ENCODE measurements around the gene LRIT2.

The LRIT2 gene

DNA sequence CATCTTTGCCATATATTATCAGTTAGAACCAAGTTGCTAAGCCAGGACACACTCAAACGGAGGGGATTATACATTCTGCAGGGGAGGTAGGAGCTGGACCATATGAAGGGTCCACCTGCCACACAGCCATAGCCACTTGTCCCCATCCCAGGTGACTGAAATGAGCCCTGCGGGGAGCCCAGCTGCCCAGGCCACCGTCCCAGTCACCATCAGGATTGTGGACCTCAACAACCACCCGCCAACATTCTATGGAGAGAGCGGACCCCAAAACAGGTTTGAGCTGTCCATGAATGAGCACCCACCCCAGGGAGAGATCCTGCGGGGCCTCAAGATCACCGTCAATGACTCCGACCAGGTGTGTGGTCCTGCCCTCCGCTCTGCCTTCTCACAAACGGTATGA lies 17.3 kb downstream of the LRIT2 start:
- DNase-seq (ENCODE audit: low read depth in 2 of 2, low spot score in 1 of 2) = no peak

DNA sequence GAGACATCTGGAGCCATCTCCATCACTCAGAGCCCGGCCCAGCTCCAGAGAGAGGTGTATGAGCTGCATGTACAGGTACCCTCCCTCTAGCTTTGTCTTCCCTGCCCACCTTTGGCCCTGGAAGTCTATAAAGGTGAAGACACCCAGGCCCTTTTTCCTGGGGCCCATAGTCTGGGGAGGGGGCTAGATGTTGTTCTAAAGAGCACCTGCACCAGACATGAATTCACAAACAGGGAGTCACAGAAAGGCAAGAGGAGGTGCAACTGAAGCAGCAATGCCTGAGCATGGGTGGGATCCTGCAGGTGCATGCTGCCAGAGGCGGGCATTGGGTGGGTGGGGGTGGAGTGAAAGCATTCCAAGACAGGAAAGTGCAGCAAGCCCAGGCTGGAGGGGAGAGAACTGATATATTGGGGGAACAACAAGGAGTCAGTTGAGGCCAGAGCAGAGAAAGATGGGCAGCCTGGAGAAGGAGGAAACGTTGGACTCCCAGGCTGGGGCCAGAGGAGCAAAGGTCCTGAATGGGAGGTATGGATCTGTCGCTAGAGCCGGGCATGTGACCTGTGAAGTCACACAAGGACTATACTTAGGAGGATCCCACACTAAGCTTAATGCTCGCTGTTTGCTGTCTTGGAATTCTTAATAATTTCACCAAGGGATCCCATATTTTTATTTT lies 19.4 kb downstream of the LRIT2 start:
- no peak for DNase-seq (ENCODE audit: low read depth in 2 of 2, low spot score in 1 of 2)

DNA sequence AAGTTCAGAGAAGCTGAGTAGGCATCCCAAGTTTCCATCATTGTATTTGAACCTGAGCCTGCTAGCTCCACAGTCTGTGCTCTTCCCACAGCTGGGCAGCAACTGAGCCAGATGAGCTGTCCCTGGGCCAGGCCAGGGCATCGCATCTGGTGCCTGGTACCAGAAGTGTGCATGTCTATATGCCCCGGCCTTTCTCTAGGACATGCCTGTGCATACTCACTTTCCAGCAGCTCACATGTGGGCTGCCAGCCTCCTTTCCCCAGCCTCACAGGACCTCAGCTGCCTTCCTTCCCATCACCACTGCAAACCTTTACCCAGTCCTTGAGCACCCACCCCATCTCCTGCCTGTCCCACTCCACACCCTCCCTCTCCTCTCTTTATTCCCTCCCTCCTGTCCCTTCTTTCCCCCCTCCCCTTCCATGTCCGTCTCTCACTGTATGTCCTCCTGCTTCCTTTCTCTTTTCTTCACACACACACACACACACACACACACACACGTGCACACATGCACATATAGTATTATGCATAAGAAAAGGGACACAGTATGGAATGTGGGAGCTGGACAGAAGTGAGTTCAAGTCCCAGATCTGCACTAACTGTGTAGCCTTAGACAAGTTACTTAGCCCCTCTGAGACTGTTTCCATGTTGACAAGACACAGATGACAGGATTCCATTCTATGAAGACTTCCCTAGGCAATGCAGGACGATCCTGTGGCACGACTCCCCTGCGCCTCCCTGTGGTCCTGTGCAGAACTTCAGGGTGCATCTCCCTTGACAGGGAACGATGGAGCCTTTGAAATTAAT lies 20.1 kb downstream of the LRIT2 start:
- DNase-seq (ENCODE audit: low read depth in 2 of 2, low spot score in 1 of 2) = peak; percentile 30 to 32

DNA sequence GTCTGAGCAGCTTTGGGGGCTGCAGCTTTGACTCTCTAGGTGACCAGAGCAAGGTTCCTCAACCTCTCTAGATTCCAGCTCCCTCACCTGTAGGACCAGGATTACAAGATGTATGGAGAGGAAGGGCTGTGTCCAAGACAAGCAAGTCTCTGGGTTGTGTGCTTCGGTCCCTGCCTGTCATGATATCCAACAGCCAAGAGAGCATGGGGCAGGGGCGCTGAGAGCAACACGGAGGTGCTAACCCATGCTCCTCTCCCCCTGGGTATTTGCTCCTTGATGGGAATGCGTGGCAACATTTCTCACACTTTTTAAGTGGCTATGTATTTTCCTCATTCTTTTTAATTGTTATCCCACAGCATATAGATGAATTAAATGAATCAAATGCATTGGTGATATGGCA lies 20.7 kb downstream of the LRIT2 start:
- DNase-seq (ENCODE audit: low read depth in 2 of 2, low spot score in 1 of 2) = no peak

DNA sequence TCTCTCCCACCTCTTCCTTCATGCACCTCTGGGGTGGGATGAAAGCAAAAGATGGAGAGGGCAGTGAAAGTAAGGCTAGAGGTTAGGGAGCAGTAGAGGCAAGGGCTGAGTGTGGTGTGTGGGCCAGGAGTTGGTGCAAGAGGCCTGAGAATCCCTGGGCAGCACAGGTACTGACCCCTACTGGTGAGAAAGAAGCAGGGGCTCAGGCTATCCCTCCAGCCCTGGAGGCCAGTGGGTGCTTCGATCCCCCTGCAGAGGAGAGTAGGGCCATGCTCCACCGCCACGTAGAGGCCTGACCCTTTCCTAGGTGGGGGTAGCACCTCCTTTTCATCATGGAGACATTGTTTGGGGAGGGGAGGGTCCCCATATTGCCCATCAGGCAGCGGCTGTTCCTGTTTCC lies 21.2 kb downstream of the LRIT2 start:
- no peak for DNase-seq (ENCODE audit: low read depth in 2 of 2, low spot score in 1 of 2)

DNA sequence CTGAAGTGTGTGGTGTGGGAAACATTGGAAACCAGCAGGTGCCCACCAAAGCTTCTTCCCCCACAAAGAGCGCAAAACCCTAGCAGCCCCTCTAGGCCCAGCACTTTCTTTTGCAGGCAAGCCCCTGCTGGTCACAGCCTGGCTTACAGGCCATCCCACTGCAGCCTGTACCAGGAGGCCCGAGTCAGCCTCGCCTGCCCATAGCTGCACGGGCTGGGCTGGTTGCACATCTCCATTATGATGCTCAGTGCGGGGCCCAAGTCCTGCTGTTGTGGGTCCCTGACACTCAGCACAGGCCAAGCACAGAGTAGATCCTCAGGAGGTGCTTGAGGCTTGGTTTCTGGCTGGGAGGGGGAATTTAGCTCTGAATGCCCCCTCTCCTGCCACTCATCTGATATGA lies 23.0 kb downstream of the LRIT2 start:
- DNase-seq (ENCODE audit: low read depth in 2 of 2, low spot score in 1 of 2) = no peak

DNA sequence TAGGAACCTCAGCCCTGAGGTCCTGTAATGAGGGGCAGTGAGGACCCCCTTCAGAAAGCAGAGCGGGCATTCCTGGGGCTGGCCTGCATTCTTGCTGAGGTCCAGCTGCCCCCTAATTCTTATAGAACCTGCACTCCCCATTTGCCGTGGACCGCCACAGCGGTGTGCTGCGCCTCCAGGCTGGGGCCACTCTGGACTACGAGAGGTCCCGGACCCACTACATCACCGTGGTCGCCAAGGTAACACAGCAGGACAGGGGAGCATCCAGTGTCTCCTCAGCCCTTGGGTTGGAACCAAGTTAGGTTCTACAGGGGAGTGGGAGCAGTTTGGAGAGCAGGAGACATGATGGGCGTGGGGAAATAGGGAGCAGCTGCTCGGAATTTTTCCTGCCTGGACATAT lies 23.7 kb downstream of the LRIT2 start:
- DNase-seq (ENCODE audit: low read depth in 2 of 2, low spot score in 1 of 2) = no peak

DNA sequence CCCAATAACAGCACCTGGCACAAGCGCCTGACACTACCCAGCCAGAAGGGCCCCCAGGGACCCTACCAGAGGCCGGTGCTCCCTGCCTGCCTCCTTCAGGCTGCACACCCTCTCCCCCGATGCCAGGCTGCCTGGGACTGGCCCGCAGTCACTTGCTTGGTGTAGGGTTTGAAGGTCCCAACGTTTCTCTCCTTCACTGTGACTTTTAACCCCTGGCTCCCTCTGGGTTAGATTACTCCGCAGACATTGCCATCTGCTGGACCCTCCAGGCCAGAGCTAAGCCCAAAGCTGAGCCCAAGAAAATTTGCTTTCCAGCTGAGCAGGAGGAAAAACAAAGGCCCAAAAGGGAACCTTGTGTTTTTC lies 24.1 kb downstream of the LRIT2 start:
- DNase-seq (ENCODE audit: low read depth in 2 of 2, low spot score in 1 of 2) = no peak

DNA sequence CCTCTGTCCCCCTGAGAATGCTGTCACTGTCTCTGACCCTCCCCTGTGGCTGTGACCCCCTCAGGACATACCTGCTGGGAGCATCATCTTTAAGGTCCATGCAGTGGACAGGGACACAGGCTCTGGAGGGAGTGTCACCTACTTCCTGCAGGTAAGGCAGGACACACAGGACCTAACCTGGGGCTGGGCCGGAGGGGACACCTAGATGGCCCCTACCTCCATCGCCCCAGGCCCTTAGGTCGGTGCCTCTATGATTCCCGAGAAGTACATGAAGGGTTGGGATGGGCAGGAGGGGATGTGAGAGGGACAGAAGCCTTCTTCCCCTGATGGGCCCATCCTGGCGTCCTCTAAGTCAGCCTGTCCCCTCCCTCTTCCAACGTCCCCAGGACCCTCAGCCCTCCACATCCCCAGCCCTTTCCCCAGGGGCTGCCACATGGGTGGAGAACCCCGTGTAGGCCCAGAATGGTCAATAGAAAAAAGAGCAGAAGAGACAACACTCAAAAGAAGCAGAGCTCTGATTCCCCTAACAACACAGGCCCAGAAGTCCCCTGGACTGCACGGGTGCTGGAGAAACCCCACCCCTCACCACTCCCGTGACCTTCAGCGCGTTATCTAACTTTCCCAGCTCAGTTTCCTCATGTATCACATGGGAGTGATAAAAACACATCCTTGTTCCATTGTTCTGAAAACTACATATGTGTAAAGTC lies 24.7 kb downstream of the LRIT2 start:
- DNase-seq (ENCODE audit: low read depth in 2 of 2, low spot score in 1 of 2) = no peak

DNA sequence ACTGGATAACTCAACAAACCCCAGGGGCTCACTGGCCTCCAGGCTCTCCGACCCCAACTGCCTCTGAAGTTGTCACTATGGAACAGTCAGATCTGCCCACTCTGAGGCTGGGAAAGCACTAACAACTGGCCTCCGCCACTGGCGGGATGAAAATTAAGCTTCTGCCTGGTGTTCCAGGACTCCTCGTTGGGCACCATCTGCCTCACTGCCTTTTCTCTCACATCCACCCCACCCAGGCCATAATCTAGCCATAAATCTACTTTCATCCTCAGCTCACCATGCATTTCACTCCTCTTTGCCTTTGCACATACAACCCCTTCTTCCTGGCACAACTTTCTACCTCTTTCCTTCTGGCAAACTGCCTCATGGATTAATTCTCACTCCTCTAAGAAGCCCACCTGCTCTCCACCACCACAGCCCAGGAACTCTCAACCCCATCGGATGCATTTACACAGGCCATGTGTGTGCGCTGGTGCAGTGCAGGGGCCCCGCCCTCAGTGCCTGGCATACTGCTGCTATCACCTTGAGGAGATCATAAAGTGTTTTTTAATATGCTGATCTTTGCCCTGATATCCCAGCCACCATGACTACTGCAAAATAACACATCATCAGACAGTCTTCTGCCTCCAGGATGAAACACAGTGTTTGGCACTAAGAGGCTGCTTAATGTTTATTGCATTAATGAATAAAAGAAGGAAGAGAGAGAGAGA lies 27.0 kb downstream of the LRIT2 start:
- DNase-seq (ENCODE audit: low read depth in 2 of 2, low spot score in 1 of 2) = no peak

DNA sequence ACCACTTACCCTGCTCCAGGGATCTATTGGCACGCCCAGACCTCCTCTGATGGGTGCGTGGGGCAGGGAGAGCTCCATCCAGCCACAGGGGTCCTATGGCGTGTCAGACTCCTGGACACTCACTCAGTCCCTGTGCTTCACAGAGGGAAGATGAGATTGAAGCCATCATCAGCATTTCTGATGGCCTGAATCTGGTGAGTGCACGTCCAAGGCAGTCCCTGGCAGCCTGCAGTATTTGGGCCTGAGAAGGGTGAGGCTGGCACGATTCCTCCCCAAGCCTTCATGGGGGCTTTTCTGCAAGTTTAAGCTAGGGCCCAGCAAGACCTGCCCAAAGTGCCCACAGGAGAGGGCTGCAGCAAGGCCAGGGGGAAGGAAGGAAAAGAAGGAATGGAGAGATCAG lies 27.7 kb downstream of the LRIT2 start:
- no peak for DNase-seq (ENCODE audit: low read depth in 2 of 2, low spot score in 1 of 2)

DNA sequence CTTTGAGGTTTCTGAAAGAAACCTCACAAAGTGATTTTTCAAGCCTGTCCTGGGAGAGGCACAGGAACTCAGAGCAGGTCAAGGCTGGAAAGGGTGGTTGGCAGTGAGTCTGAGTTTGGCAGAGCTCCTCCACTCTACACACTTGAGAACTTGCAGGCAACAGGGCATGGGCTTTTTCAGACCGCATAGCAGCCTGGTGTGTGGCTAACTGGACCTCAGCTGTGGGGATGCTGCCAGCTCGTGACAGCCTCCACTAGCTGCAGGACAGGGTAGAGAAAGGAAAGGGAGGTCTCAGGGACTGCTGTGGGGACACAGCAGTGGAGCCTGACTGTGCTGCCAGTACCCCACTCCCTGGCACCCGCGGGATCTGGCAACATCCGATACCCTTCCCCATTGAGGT lies 28.4 kb downstream of the LRIT2 start:
- no peak for DNase-seq (ENCODE audit: low read depth in 2 of 2, low spot score in 1 of 2)

DNA sequence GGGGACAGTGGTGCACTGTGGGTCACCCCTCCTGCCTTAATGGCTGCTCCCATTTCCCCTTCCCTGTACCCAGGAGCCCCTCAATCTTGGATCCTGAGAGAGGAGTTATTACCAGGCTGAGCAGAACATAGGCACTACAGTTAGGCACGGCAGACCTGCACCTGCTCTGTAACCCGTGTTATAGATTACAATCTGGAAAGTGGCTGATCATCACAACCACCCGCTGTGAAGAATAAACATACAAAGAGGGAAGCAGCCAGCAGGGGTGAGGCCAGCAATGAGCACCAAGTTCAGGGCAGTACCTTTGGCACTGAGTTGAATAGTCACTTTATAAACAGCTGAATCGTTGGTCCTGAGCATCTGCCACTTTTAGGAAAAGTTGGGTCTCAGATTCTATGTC lies 29.3 kb downstream of the LRIT2 start:
- no peak for DNase-seq (ENCODE audit: low read depth in 2 of 2, low spot score in 1 of 2)

DNA sequence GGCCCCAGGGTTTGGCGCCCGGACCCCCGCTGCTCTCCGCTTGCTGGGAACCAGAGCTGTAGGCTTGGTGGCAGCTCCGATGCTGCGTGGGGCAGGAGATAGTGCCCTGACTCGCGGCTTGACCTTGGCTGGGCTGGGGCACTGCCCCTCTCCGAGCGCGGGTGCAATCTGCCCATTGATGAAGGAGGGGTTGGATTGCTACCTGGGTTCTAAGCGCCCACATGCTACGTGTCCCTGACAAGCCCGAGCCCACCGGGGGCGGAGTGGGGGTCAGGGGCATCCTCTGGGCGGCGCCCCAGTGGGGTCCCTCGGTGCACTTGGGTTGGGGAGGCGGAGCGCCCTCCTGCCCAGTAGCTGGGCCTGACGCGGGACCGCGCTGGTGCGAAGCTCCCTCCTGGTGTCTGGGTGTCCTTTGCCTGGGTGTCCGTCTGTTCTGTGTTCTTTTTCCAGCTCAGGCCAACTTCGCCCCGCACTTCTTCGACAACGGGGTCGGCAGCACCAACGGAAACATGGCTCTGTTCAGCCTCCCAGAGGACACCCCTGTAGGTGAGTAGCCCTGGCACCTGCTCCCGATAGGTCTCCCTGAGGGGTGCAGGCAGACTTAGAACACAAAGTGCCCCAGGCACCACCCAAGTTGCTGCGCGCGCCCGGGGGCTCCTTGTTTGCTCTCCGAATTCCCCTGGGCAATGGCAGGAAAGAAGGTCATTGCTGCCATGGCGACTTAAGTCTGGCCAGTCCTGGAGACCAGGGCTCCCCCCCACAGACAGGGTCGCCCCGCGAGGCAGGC lies 30.1 kb downstream of the LRIT2 start:
- no peak for DNase-seq (ENCODE audit: low read depth in 2 of 2, low spot score in 1 of 2)

DNA sequence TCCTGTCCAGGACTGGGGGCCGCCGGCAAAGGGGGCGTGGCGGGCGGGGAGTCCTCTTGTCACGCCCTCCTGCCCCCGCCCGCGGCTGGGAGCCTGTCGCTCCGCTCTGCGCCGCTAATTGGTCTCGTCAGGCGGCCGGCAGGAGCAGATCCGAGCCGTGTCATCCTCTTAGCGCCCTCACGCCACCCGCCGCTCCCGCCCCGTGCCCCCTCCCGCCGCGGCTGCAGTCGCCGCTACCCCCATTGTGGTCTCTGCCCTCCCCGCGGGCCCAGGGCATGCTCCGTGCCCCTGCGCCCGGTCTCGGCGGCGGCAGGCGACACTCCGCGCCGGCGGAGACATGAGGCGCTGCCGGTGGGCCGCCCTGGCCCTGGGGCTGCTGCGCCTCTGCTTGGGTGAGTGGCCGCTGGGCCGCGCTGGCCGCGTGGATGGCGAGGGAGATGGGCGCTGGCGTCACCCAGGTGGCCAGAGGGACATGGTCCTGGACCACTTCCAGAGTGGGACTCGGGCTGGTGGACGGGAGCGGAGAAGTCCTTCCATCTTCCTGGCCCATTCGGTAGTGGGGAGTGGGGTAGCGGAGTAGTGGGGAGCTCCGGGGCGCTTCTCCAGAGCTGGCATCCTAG lies 30.8 kb downstream of the LRIT2 start, which contains the start of gene CDHR1:
TSS of gene CDHR1 (plus strand) at position 114 of the 620 bp plus-strand sequence. CDS start at position 338, 224 bp downstream.
- peak in 1 of 2 donors; percentile 32 for DNase-seq (ENCODE audit: low read depth in 2 of 2, low spot score in 1 of 2)

DNA sequence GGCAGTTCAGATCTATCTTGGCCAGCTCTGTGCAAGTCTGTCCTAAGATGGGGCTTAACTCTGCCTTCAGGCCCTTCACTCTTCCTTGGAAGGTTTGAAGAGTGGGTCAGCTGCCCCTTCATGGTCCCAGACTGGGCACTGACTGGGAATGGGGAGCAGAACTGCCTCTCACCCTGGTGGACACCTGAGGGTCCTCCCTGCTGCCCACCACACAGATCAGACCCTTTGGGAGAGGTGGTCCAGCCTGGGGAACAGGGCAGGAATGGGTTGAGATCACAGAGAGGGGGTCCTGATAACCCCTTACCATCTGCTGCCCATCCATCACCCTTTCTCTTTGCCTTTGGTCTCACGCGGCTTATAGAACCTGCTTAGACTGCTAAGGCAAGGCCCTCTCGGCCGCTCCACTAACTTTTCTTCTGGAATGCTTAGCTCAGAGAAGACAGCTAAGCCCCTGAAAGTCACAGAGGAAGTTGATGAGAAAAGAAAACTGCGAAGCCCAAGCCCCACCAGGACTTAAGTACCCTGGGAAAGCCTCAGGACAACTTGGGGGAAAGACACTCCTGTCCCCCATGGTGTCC lies 31.4 kb downstream of the LRIT2 start:
- no peak for DNase-seq (ENCODE audit: low read depth in 2 of 2, low spot score in 1 of 2)

DNA sequence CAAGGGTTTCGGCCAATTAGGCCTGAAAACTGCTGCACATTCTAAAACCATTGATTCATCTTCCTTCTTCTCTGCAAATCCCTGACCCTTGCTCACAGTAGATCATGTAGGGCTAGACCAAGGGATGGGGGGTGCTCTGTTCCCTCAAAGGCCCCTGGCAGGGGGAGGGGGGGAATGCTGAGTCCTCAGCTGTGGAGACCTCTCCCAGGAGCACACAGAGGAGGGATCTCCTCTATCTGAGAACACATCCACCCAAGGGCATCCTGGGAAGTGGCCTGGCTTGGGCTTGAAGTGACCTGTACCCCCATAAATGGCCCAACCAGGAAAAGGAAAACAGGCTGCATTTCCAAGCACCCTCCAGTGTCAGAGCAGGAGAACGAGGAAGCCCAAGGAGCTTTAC lies 32.0 kb downstream of the LRIT2 start:
- no peak for DNase-seq (ENCODE audit: low read depth in 2 of 2, low spot score in 1 of 2)

DNA sequence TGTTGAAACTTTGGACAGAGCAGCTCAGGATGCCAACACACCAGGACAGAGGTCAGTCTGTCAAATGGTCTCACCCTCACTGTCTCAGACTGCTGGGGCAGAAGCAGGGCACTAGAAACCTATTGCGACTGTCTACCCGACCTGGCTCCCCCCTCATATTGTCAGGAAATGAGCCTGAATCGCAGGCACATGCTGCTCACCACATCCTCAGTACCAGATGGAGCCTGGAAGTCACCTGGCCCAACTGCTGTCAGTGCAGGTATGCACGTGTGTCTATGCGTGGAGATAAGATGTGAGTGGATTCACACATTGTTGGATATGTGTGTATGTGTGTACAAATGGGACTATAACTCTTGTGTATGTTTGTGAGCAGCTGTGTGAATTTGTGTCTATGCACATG lies 34.2 kb downstream of the LRIT2 start:
- DNase-seq (ENCODE audit: low read depth in 2 of 2, low spot score in 1 of 2) = no peak

DNA sequence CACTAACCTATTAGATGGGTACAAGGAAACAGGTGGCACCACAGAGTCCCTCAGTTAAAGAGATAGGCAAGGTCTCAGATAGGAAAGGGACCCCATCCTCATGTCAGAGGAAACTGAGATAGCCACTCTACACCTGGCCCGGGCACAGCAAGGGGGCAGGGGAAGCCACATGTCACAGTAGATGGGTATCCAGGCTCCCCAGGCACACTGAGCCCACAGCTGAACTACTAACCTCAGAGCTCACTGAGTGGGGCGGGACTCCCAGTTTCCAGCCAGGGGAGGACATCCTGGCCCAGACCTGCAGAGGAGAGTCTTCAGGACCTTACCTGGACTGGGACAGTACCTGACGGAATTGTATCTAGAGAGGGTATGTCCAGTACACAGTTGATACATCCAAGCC lies 34.7 kb downstream of the LRIT2 start:
- DNase-seq (ENCODE audit: low read depth in 2 of 2, low spot score in 1 of 2) = no peak

DNA sequence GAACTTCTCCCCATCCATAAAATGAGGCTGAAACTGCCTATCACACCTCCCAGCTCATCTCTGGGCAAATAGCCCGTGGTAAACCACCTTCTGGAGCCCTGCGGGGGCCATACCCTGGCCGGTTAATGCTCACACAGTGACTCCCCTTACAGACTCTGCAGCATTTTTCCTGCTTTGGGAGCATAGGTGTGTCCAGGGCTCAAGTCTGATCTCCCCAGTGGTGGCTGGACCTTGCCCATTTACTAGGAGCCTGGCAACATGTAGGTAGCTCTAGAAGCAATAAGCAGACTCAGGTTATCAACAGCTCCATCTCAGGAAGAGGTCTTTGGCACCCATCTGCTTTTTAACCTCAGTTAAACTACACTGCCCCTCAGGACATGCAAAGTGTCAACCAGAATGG lies 36.5 kb downstream of the LRIT2 start:
- no peak for DNase-seq (ENCODE audit: low read depth in 2 of 2, low spot score in 1 of 2)
